ENCODE results near the gene YBEY. TPM values are rescaled to one million over a fixed set of nuclear protein-coding genes. Genes with fewer than 3 reads are reported as not detected.

YBEY gene
- total and polyA plus RNA-seq, 12 donors, result 4.0 to 46.0 (median 16.5) TPM

- no peak for DNase-seq
- 88 to 95% (median 89%) methylated on average over 6 of the region's 6 CpGs for WGBS, 4 donors
- Histone ChIP-seq H3K27me3 (no peaks in the 10 kb centered on the region), H3K27ac (no peak overlapping the region), H3K4me1 (replicated peaks in 1 of 2) (no peaks in the 10 kb centered on the region), H3K9me3 (replicated peaks in 1 of 3) (no peaks in the 10 kb centered on the region), H3K4me3 (no peak overlapping the region), H3K36me3 (replicated peaks in 1 of 2) (peaks cover 0 to 91% of the 10 kb centered on the region in 2 donors)
- intact Hi-C loops (cut with DNase I), result no loop called here
- TF ChIP-seq CTCF (IDR thresholded peaks at IDR 0.05) (no peak), POLR2A (IDR thresholded peaks at IDR 0.05) (no peak)
Observed at GRCh38 chr21:46246345-46246744, 39.8 kb upstream of the YBEY start.

GRCh38 chr21:46247699-46248421 lies 38.3 kb upstream of the YBEY start:
- no peak for DNase-seq
- Histone ChIP-seq H3K36me3 (replicated peaks in 1 of 2) (peaks cover 0 to 90% of the 10 kb centered on the region in 2 donors), H3K27ac (no peak overlapping the region), H3K4me3 (no peak overlapping the region), H3K27me3 (no peaks in the 10 kb centered on the region), H3K9me3 (replicated peaks in 1 of 3) (no peaks in the 10 kb centered on the region), H3K4me1 (replicated peaks in 1 of 2) (no peaks in the 10 kb centered on the region)
- no peak for TF ChIP-seq POLR2A (IDR thresholded peaks at IDR 0.05)
- TF ChIP-seq CTCF (IDR thresholded peaks at IDR 0.05), result no peak
- 83 to 100% (median 94%) methylated on average over 2 to 3 of the region's 3 CpGs for WGBS, 4 donors
- intact Hi-C loops (cut with DNase I), result no loop called here

- no peak for TF ChIP-seq POLR2A (IDR thresholded peaks at IDR 0.05)
- no peak for TF ChIP-seq CTCF (IDR thresholded peaks at IDR 0.05)
- DNase-seq, result no peak
- Histone ChIP-seq H3K4me3 (no peak overlapping the region), H3K36me3 (replicated peaks in 1 of 2) (peaks cover 0 to 90% of the 10 kb centered on the region in 2 donors), H3K9me3 (replicated peaks in 1 of 3) (no peaks in the 10 kb centered on the region), H3K27me3 (no peaks in the 10 kb centered on the region), H3K27ac (no peak overlapping the region), H3K4me1 (replicated peaks in 1 of 2) (no peaks in the 10 kb centered on the region)
- 81 to 93% (median 85%) methylated on average over 1 of the region's 1 CpG for WGBS, 4 donors
- intact Hi-C loops (cut with DNase I), result no loop called here
Observed at GRCh38 chr21:46248422-46248782, 37.7 kb upstream of the YBEY start.

GRCh38 chr21:46248827-46249226 lies 37.3 kb upstream of the YBEY start:
- TF ChIP-seq CTCF (IDR thresholded peaks at IDR 0.05) (no peak), POLR2A (IDR thresholded peaks at IDR 0.05) (no peak)
- Histone ChIP-seq H3K27me3 (no peaks in the 10 kb centered on the region), H3K27ac (no peak overlapping the region), H3K36me3 (replicated peaks in 1 of 2) (peaks cover 0 to 90% of the 10 kb centered on the region in 2 donors), H3K4me1 (replicated peaks in 1 of 2) (no peaks in the 10 kb centered on the region), H3K9me3 (replicated peaks in 1 of 3) (no peaks in the 10 kb centered on the region), H3K4me3 (no peak overlapping the region)
- DNase-seq, result no peak
- intact Hi-C loops (cut with DNase I), result no loop called here
- WGBS, 4 donors, result 89 to 94% (median 93%) methylated on average over 2 of the region's 2 CpGs
